Endothelial cell of umbilical vein (primary cell): ENCODE measurements around the gene RAI1. TPM values are rescaled to one million over a fixed set of nuclear protein-coding genes. Genes with fewer than 3 reads are reported as not detected.
A peak's percentile ranks its signal among the peaks of the same experiment; 100 is the strongest.

Source experiments
- BruUV-seq: library from RNA; stranded (reverse); fragments of 400-500 nt; replicated peaks from 2 replicates; lab custom pipeline; 2021; lab: Mats Ljungman, UMichigan
- CTCF ChIA-PET: fragments of 300-600, 350-600 bp; sonication (Branson Sonifier 250); formaldehyde crosslinking; loops from one replicate; lab custom pipeline; 2021; ENCODE audit warnings: antibody characterized with exemption, inconsistent platforms; lab: Charles Lee
- POLR2A ChIA-PET: fragments of 300-600, 350-600 bp; sonication (Branson Sonifier 250); formaldehyde crosslinking; loops from one replicate; lab custom pipeline; 2021; ENCODE audit warnings: antibody characterized with exemption, inconsistent platforms; lab: Charles Lee
- DNase-seq: peaks from one replicate; pipeline ENCODE4 v3.0.0-alpha.2; 2011; ENCODE audit warnings: low read depth, low spot score
- FAIRE-seq: peaks from 2 replicates; lab custom pipeline; 2011; peaks lifted over from hg19 to GRCh38; lab: Jason Lieb, UNC
- H2AFZ ChIP-seq: 2 replicates; pipeline ENCODE4 v1.6.0; 2012; ENCODE audit warnings: low read depth, low read length, control low read depth, inconsistent platforms
- H3K27ac ChIP-seq: 2 replicates; pipeline ENCODE4 v1.5.1; 2011; ENCODE audit warnings: low read depth, mild to moderate bottlenecking, control low read depth, low read length, moderate library complexity; ENCODE audit not compliant: insufficient read depth
- H3K27me3 ChIP-seq, 2 experiments: 2 replicates each; pipeline versions ENCODE4 v1.6.0 to v1.6.1; 2011; ENCODE audit warnings: low read length in 2 of 2, mixed read lengths in 1 of 2; ENCODE audit not compliant: control insufficient read depth in 2 of 2, insufficient read depth in 2 of 2
- H3K36me3 ChIP-seq, 2 experiments: 2 replicates in 1 of 2; 3 replicates in 1 of 2; pipeline ENCODE4 v1.5.1; 2011; ENCODE audit warnings: low read length in 2 of 2, mild to moderate bottlenecking in 1 of 2, moderate library complexity in 1 of 2; ENCODE audit not compliant: control insufficient read depth in 2 of 2, insufficient read depth in 2 of 2; ENCODE audit errors: extremely low read depth in 1 of 2
- H3K4me1 ChIP-seq: 3 replicates; pipeline ENCODE4 v1.5.1; 2011; ENCODE audit warnings: mild to moderate bottlenecking, low read length; ENCODE audit not compliant: control insufficient read depth, insufficient read depth; ENCODE audit errors: extremely low read depth
- H3K4me2 ChIP-seq: 2 replicates; pipeline ENCODE4 v1.6.1; 2011; ENCODE audit warnings: low read length, control low read depth, mixed read lengths; ENCODE audit not compliant: insufficient read depth
- H3K4me3 ChIP-seq, 3 experiments: fragments of 200-600 bp in 1 of 3; sonication (generic), shearing (Covaris generic) in 1 of 3; replicated peaks in 1 of 3; 2 replicates each; pipeline ENCODE4 v1.5.1; 2011 to 2016; ENCODE audit warnings: control low read depth in 3 of 3, low read length in 3 of 3, mild to moderate bottlenecking in 2 of 3, inconsistent platforms in 1 of 3, low read depth in 1 of 3, moderate library complexity in 1 of 3; ENCODE audit not compliant: insufficient read depth in 1 of 3
- H3K79me2 ChIP-seq: 2 replicates; pipeline ENCODE4 v1.6.0; 2012; ENCODE audit warnings: low read length, inconsistent platforms; ENCODE audit not compliant: control insufficient read depth, insufficient read depth
- H3K9ac ChIP-seq: replicated peaks from 2 replicates; pipeline ENCODE3; 2011; ENCODE audit warnings: low read length, control low read depth; ENCODE audit not compliant: insufficient read depth; ENCODE audit errors: extremely low read depth
- H3K9me1 ChIP-seq: replicated peaks from 3 replicates; pipeline ENCODE4 v1.6.0; 2011; ENCODE audit warnings: mild to moderate bottlenecking, low read length; ENCODE audit not compliant: control insufficient read depth, insufficient read depth; ENCODE audit errors: extremely low read depth
- H3K9me3 ChIP-seq: replicated peaks from 2 replicates; pipeline ENCODE4 v1.5.1; 2012; ENCODE audit warnings: low read length, inconsistent platforms; ENCODE audit not compliant: control insufficient read depth, insufficient read depth
- H4K20me1 ChIP-seq: replicated peaks from 2 replicates; pipeline ENCODE3; 2011; ENCODE audit warnings: mild to moderate bottlenecking, low read length; ENCODE audit not compliant: control insufficient read depth, insufficient read depth; ENCODE audit errors: extremely low read depth
- CTCF ChIP-seq, 2 donors: IDR thresholded peaks; 1 replicate in 1 of 2; 2 replicates in 1 of 2; pipeline ENCODE4 v1.5.1; 2011; ENCODE audit warnings: low read length in 2 of 2, mild to moderate bottlenecking in 2 of 2, moderate library complexity in 2 of 2, control low read depth in 1 of 2, inconsistent platforms in 1 of 2, low read depth in 1 of 2; ENCODE audit not compliant: insufficient read depth in 1 of 2; ENCODE audit errors: extremely low read depth in 1 of 2
- FOS ChIP-seq: IDR thresholded peaks from 2 replicates; pipeline ENCODE4 v1.6.1; 2011; ENCODE audit warnings: mild to moderate bottlenecking, low read length, moderate library complexity, borderline replicate concordance; ENCODE audit not compliant: insufficient read depth
- POLR2AphosphoS5 ChIP-seq: IDR thresholded peaks from 2 replicates; pipeline ENCODE4 v1.6.1; 2012; ENCODE audit warnings: low read depth, mild to moderate bottlenecking, control low read depth, low read length, moderate library complexity; ENCODE audit not compliant: insufficient read depth
- dilution Hi-C: fragments of 300-500 bp; cut with MboI; formaldehyde crosslinking; loops from one replicate; pipeline ENCODE4 v1.15.0; 2019; ENCODE audit warnings: low sequenced_read_pairs; ENCODE audit not compliant: extremely low pct_ligation_motif_present
- intact Hi-C: fragments of 100-400 bp; cut with micrococcal nuclease; formaldehyde crosslinking; loops from one replicate; pipeline ENCODE4 v1.10.0; 2022
- polyA plus RNA-seq, 4 experiments: library from polyadenylated mRNA; depleted of rRNA in 3 of 4; stranded (reverse) in 3 of 4; unstranded in 1 of 4; fragments of >200 nt; gene quantifications; 2 replicates each; pipeline versions ENCODE4 v1.2.1 to v1.2.3, GENCODE V29; 2011 to 2012; ENCODE audit warnings: missing spikeins in 1 of 4
- total RNA-seq: library from RNA; stranded (reverse); gene quantifications from 2 replicates; pipeline ENCODE4 v1.2.3, GENCODE V29; 2021

The RAI1 gene
- total and polyA plus RNA-seq, 2 donors (not counting 3 experiments of a cell fraction or from before 2014, with no cell fraction given): 7.8 to 43.3 TPM

DNA sequence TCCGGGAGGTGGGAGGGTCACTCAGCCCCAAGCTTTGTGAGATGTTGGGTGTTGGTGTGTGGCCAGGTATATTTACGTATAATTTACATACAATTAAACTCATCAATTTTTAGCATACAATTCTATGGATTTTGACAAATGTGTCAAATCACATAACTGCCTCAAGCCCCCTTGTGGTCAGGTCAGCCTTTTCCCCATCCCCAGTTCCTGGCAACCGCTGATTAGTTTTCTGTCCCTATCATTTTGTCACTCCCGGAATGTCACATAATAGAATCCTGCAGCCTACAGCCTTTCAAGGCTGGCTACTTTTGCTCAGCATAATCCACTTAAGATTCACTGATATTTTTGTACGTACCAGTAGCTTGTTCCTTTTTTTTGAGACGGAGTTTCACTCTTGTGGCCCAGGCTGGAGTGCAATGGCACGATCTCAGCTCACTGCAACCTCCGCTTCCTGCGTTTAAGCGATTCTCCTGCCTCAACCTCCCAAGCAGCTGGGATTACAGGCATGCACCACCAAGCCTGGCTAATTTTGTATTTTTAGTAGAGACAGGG, 19.3 kb upstream of the RAI1 start:
- Histone ChIP-seq H3K4me3 (no peak overlapping the region), H3K4me2 (no peak overlapping the region), H2AFZ (no peak overlapping the region), H4K20me1 (no peaks in the 10 kb centered on the region), H3K4me1 (no peaks in the 10 kb centered on the region), H3K9me3 (no peaks in the 10 kb centered on the region), H3K9ac (no peak overlapping the region), H3K79me2 (no peaks in the 10 kb centered on the region), H3K27ac (no peak overlapping the region), H3K27me3 (no peaks in the 10 kb centered on the region), H3K36me3 (no peaks in the 10 kb centered on the region), H3K9me1 (no peaks in the 10 kb centered on the region)
- ChIA-PET POLR2A (no interaction called here), CTCF (interaction anchor here (1.2 to 1.3 kb wide), 3 partner anchors 11 to 307 kb away, joined by 3 to 5 read pairs (median 4); no protein-coding TSS in a partner anchor)
- no peak for DNase-seq
- BruUV-seq: no TSS peak
- intact Hi-C loops (loop anchor here (5.0 kb wide), 1 partner anchor 305 kb away; no protein-coding TSS in a partner anchor), dilution Hi-C loops (no loop called here)
- peak; percentile 38 for FAIRE-seq
- TF ChIP-seq CTCF (IDR thresholded peaks at IDR 0.05; ENCODE audit: extremely low read depth in 1 of 2, insufficient read depth in 1 of 2, low read depth in 1 of 2, low read length in 2 of 2) (peak; percentile 31 to 33), POLR2AphosphoS5 (no peak), FOS (no peak)
